Anterior cingulate cortex (tissue), 58 donors: ENCODE results near the gene OR1J4.
"Not testable (repeated sequence)": the region's sequence is repeated elsewhere in the genome, so short reads cannot be mapped to it uniquely, and the experiment has no call there.

Source experiments
- DNase-seq, 58 donors: peaks; one replicate each; lab custom pipeline; 2025; lab: John Stamatoyannopoulos, UW

The OR1J4 gene, protein sequence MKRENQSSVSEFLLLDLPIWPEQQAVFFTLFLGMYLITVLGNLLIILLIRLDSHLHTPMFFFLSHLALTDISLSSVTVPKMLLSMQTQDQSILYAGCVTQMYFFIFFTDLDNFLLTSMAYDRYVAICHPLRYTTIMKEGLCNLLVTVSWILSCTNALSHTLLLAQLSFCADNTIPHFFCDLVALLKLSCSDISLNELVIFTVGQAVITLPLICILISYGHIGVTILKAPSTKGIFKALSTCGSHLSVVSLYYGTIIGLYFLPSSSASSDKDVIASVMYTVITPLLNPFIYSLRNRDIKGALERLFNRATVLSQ

DNA sequence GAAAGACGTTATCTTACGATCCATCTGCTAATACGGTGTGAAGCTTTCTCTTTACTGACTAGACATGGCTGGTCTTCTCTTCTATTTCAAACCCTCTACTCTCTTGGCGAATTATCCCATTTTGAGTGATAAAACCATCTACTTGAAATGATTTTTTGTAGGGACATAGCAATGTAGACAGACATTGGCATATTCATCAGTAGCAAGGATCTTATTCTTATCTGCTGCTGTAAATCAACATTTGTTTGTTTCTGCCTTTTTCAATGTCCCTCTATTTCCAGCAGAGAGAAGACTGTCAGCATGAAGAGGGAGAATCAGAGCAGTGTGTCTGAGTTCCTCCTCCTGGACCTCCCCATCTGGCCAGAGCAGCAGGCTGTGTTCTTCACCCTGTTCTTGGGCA is at the start of gene OR1J4:
Gene OR1J4, plus strand, starts transcription at position 301 of the 400 bp plus-strand sequence. Its CDS starts 0 bp downstream, at position 301.
- no peak for DNase-seq

DNA sequence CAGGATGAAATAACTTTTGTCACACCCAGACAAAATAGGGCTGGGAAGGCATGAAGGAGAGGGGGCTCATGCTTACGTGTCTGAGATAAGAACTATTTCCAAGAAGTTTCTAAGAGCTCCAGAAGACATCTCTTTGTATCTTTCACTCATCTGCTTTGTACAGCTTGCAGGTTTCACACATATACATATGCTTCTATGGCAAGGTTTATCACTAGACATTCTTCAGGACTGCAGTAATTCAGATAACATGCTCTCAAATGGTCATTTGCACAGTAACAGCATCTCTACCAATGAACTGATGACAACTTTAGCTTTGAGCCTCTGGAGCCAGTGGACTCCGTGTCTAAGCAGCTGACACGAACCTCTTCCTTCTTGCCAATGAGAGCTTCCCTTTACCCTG is 44.4 kb upstream of the OR1J4 start:
- no peak for DNase-seq

DNA sequence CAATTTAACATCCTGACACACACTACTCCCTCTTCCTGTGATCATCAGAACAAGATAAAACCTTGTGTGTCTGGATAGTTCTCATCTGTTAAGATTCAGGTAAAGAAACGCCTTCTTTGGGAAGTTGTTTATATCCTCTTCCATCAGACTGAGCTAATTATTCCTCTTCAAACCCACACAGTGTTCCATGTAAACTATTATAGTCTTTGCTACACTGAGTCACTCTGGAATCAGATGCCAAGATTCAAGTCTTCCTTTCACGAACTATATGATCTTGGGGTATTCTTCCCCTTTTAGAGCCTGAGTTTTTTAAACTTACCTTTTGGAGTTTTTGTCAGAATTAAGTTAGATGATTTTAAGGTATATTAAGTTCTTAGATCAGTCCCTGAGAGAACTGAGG is 43.2 kb upstream of the OR1J4 start:
- DNase-seq = no peak

DNA sequence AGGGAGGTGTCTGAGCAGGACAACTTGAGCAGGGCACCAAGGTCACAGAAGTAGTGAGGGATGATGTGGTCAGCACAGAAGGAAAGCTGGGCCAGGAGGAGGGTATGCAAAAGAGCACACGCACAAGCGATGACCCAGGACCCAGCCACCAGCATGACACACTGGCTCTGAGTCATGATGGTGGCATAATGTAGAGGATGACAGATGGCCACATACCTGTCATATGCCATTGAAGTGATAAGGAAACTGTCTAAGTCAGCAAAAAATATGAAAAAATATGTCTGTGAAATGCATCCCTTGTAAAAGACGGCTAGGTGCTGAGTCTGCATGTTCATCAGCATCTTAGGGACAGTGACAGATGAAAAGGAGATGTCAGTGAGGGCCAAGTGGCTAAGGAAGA is 41.6 kb upstream of the OR1J4 start:
- DNase-seq = no peak

DNA sequence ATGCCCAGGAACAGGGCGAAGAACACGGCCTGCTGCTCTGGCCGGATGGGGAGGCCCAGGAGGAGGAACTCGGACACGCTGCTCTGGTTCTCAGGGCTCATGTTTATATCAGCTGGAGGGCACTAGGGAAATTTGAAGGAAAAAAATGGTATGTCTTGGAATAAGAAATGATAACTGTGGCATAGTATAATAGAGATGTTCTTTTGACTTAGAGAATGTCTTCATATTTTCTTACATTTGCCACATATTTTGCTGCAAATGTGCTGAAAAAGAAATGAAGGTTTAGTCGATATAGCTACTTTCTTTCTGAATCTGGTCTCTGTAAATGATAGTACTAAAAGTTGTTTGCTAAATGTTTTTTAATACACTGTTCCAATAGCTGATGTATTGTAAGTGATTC is 41.1 kb upstream of the OR1J4 start, which contains the start of gene OR1J1:
Gene OR1J1, minus strand, starts transcription at position 101 of the 400 bp plus-strand sequence. Its CDS starts 0 bp downstream, at position 101.
- DNase-seq = no peak

DNA sequence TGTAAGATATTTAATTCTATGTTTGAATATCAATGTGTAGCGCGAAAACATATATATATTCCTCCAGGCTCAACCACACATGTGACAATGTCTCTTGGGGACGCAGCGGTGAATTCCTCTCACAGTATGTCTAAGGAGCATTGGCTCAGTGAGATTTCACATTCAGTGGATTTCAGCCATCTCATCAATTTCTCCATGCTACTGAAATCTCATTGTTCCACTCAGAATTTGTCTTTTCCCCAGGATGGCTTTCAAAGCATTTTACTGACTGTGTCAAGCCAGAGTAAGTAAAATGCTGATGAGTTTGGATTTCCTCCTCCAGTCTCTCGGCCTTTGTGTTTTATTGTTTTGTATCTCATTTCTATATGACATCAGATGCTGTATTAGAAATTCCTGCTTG is 39.9 kb upstream of the OR1J4 start:
- no peak for DNase-seq

DNA sequence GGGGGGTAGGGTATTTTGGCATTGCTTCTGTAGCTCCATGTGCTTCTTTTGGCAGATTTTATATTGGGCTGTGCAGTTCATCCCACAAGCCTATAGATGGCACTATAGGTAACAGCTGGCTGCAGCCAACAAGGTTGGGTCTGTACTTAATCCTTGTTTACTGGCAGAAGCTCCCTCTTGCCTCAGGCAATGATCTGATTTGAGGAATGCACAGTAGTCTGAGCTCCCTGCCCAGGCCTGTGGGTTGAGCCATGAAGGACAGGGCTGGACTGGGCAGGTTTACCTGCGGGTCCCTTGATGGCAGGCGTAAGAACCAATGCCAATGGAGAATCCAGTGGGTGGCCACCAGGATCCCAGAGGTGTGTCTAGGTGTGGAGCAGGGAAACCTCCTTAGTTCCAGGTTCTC is 20.1 kb upstream of the OR1J4 start:
- no peak for DNase-seq

DNA sequence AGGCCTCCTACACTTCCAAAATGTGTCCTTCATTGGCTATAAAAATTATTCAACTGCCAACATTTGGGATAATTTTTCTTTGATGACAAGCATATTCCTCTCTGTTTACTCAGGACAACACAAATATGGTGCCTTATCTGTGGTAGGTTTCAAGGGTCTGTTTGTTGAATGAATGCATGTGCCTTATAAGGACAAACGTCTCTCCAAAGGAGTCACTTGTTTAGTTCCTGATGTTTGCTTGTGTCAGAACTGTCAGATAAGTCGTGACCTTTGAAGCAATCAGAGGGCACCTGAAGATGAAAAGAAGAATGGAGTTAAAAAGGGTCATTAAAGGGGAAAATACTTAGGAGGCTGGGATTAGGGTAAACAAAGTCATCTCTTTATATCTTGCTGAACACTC is 12.0 kb upstream of the OR1J4 start:
- DNase-seq = no peak

DNA sequence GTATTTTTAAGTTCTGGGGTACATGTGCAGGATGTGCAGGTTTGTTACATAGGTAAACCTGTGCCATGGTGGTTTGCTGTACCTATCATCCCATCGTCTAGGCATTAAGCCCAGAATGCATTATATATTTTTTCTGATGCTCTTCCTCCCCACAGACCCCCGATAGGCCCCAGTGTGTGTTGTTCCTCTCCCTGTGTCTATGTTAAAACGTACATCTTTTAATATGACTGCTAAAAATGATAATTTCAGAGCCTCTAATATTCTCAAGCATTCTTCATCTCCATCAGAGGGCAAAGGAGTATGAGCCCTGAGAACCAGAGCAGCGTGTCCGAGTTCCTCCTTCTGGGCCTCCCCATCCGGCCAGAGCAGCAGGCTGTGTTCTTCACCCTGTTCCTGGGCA is 8.4 kb upstream of the OR1J4 start, which contains the start of gene OR1J2:
Gene OR1J2, plus strand, starts transcription at position 301 of the 400 bp plus-strand sequence. Its CDS starts 0 bp downstream, at position 301.
- no peak for DNase-seq

DNA sequence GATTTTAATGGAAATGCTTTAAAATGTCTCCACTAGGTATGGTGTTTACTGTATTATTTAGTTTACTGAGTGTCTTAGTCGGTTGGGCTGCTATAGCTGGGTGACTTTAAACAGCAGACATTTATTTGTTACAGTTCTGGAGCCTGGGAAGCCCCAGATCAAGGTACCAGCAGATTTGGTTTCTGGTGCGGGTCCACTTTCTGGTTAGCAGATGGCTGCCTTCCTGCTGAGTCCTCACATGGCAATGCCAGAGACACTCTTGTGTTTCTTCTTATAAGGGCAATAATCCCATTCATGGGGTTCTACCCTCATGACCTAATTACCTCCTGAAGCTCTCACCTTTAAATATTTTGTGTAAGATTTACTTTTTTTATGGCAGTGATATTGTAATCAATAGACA is 715 bp upstream of the OR1J4 start:
- no peak for DNase-seq

DNA sequence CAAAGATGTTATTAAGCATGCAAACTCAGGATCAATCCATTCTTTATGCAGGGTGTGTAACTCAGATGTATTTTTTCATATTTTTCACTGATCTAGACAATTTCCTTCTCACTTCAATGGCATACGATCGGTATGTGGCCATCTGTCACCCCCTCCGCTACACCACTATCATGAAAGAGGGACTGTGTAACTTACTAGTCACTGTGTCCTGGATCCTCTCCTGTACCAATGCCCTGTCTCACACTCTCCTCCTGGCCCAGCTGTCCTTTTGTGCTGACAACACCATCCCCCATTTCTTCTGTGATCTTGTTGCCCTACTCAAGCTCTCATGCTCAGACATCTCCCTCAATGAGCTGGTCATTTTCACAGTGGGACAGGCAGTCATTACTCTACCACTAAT is 435 bp downstream of the OR1J4 start:
- DNase-seq = no peak

DNA sequence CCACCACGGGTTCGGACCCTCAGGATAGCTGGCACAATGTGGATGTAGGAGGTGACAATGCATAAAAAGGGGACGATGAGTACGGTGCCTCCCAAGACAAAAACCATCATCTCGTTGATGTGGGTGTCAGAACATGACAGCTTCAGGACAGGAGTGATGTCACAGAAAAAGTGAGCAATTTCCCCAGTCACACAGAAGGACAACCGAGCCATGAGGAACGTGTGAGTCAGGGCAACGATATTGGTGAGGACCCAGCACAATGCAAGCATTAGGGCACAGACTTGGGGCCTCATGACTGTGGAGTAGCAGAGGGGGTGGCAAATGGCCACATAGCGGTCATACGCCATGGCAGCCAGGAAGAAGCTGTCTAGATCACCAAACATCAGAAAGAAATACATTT is 7.7 kb downstream of the OR1J4 start:
- DNase-seq = no peak

DNA sequence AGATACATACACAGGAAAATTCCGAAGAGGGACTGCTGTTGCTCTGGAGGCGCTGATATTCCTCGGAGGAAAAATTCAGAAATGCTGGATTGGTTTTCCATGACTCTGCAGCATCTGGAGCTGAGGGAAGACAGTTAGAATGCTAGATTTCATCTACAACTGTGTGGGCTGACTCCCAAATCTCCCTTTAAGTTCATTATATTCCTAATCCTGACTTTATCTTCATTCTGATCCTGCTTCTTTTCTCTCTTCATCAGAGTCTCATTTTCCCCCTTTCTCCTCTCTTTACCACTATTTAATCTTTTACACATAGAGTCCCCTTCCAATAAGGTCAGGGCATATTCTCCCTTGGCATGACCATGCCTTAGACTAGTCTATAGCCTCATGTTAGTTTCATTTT is 8.3 kb downstream of the OR1J4 start, which contains the start of gene OR1N1:
Gene OR1N1, minus strand, starts transcription at position 101 of the 400 bp plus-strand sequence. Its CDS starts 0 bp downstream, at position 101.
- no peak for DNase-seq

DNA sequence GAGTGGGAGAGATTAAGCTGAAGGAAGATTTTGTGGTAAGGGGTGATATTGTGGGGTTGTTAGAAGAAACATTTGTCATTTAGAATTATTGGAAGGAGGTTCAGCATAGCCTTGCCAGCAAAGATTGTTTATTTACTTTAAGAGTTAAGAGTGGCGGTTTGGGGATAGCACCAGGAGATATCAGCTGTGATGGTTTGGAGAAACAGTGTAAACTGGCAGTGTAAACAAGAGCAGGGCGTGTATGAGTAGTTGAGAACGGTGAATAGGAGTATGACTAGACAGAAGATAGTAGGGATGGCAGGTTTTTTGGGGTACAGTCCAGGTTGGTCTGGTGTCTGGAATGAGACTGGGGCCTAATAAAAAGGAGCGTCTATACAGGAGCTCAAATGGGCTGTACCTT is 12.2 kb downstream of the OR1J4 start:
- DNase-seq = not testable (repeated sequence)

DNA sequence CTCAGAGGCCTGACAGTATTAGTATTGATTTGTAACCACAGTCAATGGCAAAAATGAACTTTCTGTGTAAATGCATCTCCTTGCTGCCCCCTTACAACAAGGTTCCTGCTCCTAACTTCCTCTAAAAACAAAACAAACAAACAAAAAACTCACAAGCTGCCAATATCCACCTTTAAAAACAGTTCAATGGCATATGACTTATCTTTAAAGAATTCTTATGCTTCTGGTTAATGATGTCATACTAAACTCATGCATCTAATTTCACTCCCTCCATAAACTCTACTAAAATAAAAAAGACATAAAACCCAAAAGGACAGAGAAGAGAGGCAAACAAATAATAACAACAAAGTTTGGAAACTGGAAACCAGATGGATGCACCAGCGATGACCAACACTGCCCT is 17.2 kb downstream of the OR1J4 start:
- DNase-seq = no peak

DNA sequence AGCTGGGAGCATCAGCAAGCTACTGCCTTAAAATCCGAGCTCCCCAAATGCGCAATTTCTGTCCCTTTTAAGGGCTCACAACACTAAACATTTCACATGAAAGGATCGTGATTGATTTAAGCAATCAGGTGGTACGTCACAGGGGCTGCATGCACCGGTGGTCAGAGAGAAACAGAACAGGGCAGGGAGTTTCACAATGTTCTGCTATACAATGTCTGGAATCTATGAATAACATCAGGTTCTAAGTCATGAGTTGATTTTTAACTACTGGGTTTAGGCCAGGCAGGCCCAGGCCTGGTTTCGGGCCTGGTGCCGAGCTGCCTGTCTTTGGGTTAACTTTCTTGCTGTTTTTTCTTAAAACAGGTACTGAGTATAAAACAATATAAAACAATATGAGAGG is 18.1 kb downstream of the OR1J4 start:
- not testable (repeated sequence) for DNase-seq

DNA sequence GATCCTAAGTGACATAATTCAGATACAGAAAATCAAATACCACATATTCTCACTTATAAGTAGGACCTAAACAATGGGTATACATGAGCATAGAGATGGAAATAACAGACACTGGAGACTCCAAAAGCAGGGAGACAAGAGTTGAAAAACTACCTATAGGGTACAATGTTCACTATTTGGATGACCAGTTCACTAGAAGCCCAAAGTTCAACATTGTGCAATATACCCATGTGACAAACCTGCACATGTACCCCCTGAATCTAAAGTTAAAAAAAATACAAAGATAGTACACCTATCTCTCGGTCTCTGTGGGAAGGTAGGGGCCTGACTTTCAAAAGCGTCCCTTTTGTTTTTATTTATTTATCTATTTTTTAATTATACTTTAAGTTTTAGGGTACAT is 19.8 kb downstream of the OR1J4 start:
- DNase-seq = no peak

DNA sequence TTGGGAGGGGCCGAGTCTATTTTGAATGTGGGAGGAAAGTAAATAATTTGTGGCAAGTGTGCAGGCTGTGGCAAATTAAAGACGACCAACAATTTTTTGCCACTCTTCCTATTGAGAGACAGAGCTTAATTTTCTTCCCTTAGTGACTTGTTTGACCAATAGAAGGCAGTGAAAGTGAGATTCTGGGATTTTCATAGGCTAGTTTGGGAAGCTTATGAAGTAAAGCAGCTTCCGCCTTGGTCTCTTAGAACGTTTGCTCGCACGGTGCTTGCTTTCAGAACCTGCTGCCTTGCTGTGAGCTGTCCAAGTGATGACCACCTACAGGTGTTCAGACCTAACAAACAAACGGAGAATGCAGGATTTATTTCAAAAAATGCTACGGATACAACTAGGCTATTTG is 27.3 kb downstream of the OR1J4 start:
- DNase-seq = no peak

DNA sequence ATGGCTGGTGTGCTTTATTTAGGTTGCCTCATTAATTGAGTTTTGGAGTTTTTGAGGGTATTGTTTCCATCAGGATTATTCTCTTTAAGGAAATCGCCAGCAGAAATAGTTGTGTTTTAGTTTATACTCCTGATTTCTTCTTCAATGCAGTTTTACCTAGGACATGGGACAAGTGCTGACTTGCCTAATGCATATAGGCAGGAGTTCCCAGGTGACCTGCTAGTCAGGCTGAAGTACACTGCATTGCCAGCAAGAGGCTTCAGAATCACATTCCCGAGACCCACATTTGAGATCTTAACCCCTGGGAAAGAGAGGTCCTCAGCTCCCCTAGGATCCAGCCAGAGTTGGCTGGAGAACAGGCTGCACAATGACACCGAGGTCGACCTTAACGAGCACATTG is 32.4 kb downstream of the OR1J4 start:
- no peak for DNase-seq

DNA sequence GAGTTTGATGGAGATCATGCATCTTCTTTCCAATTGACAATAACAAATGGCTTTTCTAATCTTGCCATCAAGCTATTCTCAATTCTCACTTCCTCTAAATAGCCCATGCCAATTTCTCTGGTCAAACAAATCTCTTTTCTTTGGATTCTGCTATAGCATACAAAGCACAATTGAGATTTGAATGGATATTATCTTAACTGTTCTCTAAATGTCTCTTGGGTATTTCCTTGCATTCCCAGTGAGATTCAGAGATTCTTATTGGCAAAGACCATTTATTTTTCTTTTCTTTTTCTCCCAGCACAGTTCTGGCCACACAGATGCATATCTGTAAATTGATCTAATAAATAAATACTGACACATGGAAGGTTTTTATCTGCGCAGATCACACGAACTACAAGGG is 33.9 kb downstream of the OR1J4 start, which contains the start of gene OR1N2:
Gene OR1N2, plus strand, starts transcription at position 301 of the 400 bp plus-strand sequence. CDS start 100 bp downstream, outside the sequence.
- no peak for DNase-seq

DNA sequence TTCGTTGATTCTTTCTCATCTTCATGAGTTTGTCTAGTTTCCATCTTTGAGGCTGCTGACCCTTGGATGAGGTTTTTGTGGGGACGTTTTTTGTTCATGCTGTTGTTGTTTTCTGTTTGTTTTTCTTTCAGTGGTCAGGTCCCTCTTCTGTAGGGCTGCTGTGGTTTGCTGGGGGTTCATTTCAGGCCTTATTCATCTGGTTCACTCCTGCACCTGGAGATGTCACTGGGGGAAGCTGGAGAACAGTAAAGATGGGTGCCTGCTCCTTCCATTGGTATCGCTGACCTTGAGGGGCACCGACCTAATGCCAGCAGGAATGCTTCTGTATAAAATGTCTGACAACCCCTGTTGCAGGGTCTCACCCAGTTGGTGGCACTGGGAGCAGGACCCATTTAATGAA is 42.5 kb downstream of the OR1J4 start:
- DNase-seq = no peak

DNA sequence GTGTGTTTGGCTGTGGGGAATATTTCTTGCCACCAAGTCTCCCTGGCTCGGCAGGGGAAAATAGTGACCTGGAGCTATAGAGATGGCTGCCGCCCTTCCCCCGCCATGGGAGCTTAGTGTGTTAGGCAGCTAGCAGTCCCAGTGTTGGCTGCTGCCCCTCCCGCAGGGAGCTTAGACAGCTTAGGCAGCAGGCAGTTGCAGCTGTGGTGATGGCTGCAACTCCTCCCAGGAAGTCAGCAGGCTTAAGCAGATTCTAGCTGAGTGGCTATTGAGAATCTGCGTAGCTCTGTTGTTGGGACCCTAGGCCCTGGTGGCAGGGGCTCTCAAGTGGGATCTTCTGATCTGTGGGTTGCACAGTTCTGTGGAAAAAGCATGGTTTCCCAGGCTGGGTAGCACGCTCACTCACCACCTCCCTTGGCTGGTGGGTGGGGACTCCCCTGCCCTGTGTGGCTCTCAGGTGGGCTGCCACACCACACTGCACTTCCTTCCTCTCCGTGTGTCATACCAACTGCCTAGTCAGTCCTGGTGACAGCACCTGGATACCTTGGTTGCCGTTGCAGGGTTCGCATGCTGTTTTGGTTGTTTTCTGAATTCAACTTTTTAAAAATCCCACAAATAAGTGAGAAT is 43.3 kb downstream of the OR1J4 start:
- no peak for DNase-seq
